NT2/D1 (cell line): ENCODE data around the gene SLC1A1.
"Not testable (repeated sequence)": the region's sequence is repeated elsewhere in the genome, so short reads cannot be mapped to it uniquely, and the experiment has no call there.

Experiments
- DNase-seq: peaks from one replicate; pipeline ENCODE4 v3.0.0-alpha.2; 2011; ENCODE audit warnings: low read depth, low spot score
- H3K27me3 ChIP-seq: 2 replicates; pipeline ENCODE4 v1.6.0; 2011; ENCODE audit warnings: mild to moderate bottlenecking; ENCODE audit not compliant: insufficient read length, insufficient read depth
- H3K36me3 ChIP-seq: 2 replicates; pipeline ENCODE4 v1.6.1; 2011; ENCODE audit warnings: mild to moderate bottlenecking, low read length, mixed read lengths; ENCODE audit not compliant: insufficient read depth, insufficient read length
- H3K4me1 ChIP-seq: 2 replicates; pipeline ENCODE4 v1.5.1; 2011; ENCODE audit not compliant: insufficient read depth, insufficient read length
- H3K4me3 ChIP-seq: 2 replicates; pipeline ENCODE4 v1.5.1; 2011; ENCODE audit warnings: low read depth; ENCODE audit not compliant: insufficient read length
- H3K9ac ChIP-seq: 2 replicates; pipeline ENCODE4 v1.6.0; 2011; ENCODE audit warnings: low read depth; ENCODE audit not compliant: insufficient read length
- H3K9me3 ChIP-seq: 2 replicates; pipeline ENCODE4 v1.5.1; 2011; ENCODE audit warnings: mild to moderate bottlenecking, low read length; ENCODE audit not compliant: insufficient read depth
- SUZ12 ChIP-seq: IDR thresholded peaks from 2 replicates; pipeline ENCODE4 v1.6.1; 2011; ENCODE audit not compliant: insufficient read length, insufficient read depth; ENCODE audit errors: extremely low read depth
- YY1 ChIP-seq: IDR thresholded peaks from 2 replicates; pipeline ENCODE4 v1.6.1; 2011; ENCODE audit not compliant: insufficient read length, insufficient read depth
- ZNF274 ChIP-seq: IDR thresholded peaks from 2 replicates; pipeline ENCODE4 v1.6.1; 2011; ENCODE audit warnings: mild to moderate bottlenecking, low read depth, low read length

SLC1A1 gene

DNA sequence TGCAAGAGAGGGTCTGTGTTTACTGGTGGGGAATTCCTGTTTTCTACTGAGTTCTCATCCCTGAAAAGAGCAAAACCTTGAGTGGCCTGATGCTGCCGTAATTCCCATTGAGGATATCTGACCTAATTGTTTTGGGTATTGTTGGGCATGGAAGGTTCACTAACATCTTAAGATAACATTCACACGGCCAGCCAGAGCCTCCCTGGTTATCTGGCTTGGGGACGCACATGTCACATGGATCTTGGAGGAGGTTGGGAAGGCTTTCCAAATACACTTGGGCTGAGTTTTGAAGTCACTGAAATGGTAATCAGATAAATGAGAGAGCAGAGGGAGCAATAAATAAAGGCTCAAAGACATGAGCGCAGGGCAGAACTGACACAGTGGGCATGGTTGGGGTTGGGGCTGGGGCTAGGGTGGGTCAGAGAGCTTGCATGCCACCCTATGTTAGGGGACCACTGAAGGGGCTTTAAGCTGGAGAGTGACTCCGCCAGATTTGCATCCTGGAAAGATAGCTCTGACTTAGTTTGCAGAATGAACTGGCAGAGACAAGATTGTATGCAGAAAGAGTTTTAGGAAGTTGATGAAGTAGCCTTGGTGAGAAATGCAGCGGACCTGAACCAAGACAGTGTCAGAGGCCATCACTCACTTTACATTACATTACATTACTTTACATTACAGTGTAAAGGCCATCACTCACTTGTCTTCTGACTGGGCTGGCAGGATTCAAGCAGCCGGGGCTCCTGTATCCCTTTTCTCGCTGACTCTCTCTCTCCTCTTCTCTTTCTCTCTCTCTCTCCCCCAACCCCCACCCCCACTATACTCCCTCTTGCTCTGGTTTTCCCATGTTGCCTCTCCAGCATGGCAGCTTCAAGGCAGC lies 24.2 kb downstream of the SLC1A1 start:
- H3K9me3 ChIP-seq, result no peaks in the 10 kb centered on the region
- H3K36me3 ChIP-seq, result no peaks in the 10 kb centered on the region
- no peaks in the 10 kb centered on the region for H3K27me3 ChIP-seq
- H3K4me1 ChIP-seq, result peaks cover 4% of the 10 kb centered on the region
- peak; percentile 67 for DNase-seq
- H3K4me3 ChIP-seq, result no peak overlapping the region
- TF ChIP-seq ZNF274 (no peak), YY1 (no peak), SUZ12 (no peak)
- no peak overlapping the region for H3K9ac ChIP-seq

DNA sequence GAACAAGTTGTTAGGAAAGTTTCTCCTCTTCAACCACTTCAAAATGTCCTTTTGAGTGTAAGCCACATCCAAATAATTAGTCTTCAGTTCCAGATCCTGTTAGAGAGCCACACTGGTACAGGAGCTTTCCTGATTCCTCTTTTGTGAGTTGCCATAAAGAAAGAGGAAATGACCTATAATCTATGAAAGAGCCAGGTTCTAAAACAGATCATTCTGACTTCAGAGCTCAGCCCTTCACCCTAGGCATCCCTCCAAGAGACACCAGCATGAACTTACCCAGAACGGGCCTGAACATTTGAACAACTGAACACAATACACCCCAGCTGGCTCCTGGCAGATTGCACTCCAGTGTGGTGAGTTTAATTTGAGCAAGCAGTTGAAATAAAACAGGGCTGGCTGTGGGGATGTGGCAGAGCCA lies 25.7 kb downstream of the SLC1A1 start:
- TF ChIP-seq ZNF274, result no peak
- no peak for TF ChIP-seq SUZ12
- TF ChIP-seq YY1, result no peak
- H3K9ac ChIP-seq, result no peak overlapping the region
- no peak overlapping the region for H3K4me3 ChIP-seq
- no peaks in the 10 kb centered on the region for H3K36me3 ChIP-seq
- peaks cover 4% of the 10 kb centered on the region for H3K4me1 ChIP-seq
- DNase-seq, result no peak
- no peaks in the 10 kb centered on the region for H3K27me3 ChIP-seq
- H3K9me3 ChIP-seq, result no peaks in the 10 kb centered on the region

DNA sequence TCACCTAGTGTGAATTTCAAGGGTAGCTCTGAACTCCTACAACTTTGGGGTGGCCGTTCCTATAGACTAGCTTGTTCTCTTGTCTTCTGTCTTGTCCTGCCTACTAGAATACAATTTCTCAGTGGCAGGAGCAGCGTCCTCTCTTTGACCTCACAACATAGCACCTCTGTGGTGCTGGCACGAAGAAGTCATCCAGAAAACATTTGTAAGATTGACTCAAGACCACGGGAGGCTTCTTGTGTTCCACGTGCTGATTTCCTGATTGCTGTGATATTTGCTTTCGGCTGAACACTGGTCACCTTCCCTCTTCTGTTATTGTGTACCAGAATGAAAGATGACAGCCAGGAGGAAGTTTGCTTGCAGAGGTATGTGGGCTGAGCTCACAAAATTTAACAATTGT lies 27.0 kb downstream of the SLC1A1 start:
- H3K36me3 ChIP-seq, result no peaks in the 10 kb centered on the region
- H3K9me3 ChIP-seq, result no peaks in the 10 kb centered on the region
- H3K27me3 ChIP-seq, result no peaks in the 10 kb centered on the region
- no peak for TF ChIP-seq YY1
- TF ChIP-seq ZNF274, result no peak
- no peak for TF ChIP-seq SUZ12
- no peak for DNase-seq
- no peak overlapping the region for H3K9ac ChIP-seq
- no peak overlapping the region for H3K4me3 ChIP-seq
- H3K4me1 ChIP-seq, result peaks cover 4% of the 10 kb centered on the region

DNA sequence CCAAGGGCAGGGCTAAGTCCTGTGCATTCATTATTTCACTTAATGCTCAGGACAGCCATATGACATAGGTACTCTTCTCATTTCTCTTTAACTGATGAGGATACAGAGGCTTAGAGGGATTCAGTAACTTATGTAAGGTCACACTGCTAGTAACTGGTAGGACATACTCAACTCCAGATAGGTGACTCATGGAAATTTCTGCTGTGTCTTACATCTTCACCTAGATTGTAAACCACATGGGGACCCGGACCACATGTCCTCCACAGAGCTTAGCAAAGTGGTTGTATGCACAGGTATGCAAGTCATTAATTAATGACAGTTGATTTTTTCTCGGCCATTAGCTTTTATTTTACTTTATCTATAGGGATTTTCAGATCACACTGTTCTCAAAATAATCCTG lies 29.3 kb downstream of the SLC1A1 start:
- Histone ChIP-seq H3K9me3 (no peaks in the 10 kb centered on the region), H3K9ac (no peak overlapping the region), H3K4me1 (peaks cover 4% of the 10 kb centered on the region), H3K4me3 (no peak overlapping the region), H3K27me3 (no peaks in the 10 kb centered on the region), H3K36me3 (no peaks in the 10 kb centered on the region)
- DNase-seq, result no peak
- TF ChIP-seq YY1 (no peak), ZNF274 (no peak), SUZ12 (no peak)

DNA sequence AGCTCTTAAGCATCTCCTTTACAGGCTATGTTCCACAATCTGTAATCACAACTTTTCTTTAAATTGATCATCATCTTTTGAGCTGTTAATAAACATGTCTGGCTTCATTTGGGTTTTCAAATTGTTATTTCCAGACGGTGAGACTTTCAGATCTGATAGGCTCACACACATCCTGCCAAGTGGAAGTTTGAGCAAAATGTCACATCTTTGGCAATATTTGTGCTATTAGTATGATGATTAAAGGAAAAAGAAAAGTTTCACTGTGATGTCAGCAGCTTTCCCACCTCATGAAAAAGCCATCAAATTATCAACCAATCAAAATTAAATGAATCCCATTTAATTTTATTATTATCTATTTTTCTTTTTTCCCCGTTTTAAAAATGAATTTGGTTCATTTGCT lies 29.8 kb downstream of the SLC1A1 start:
- Histone ChIP-seq H3K4me1 (peaks cover 4% of the 10 kb centered on the region), H3K27me3 (no peaks in the 10 kb centered on the region), H3K9me3 (no peaks in the 10 kb centered on the region), H3K36me3 (no peaks in the 10 kb centered on the region), H3K4me3 (no peak overlapping the region), H3K9ac (no peak overlapping the region)
- no peak for DNase-seq
- no peak for TF ChIP-seq YY1
- no peak for TF ChIP-seq SUZ12
- TF ChIP-seq ZNF274, result no peak

DNA sequence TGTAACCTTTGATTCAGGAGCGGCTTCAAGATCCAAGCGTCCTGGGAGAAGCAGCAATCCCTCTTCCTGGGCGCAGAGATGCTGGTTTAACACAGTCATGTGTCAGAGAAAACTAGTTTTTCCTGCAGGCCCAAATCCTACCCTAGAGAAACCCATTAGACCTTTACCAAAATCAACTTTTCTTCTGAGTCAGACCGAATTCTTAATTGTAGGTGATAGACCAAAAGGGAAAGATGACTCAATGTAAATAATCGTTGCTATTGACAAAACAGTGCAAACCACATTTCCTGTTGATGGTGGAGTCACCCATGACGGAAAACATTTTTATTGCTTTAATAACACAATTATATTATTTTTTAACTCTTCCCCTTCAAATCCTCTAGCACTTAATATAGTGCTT lies 40.1 kb downstream of the SLC1A1 start:
- no peak for DNase-seq
- Histone ChIP-seq H3K4me3 (no peak overlapping the region), H3K9ac (no peak overlapping the region), H3K27me3 (no peaks in the 10 kb centered on the region), H3K4me1 (no peaks in the 10 kb centered on the region), H3K36me3 (no peaks in the 10 kb centered on the region), H3K9me3 (no peaks in the 10 kb centered on the region)
- no peak for TF ChIP-seq ZNF274
- no peak for TF ChIP-seq SUZ12
- TF ChIP-seq YY1, result no peak

DNA sequence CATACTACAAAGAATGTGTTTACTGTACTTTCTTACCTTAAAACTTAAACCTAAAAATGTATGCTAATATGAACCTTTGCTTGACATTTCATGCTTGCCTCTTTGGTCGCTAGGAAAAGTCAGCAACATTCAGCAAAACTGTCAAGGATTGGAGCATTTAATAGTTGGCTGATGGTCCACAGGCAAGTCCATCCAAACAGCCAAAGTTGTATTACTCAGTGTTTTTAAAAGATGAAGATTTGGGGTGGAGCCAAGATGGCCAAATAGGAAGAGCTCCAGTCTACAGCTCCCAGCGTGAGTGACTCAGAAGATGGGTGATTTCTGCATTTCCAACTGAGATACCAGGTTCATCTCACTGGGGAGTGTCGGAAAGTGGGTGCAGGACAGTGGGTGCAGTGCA lies 40.6 kb downstream of the SLC1A1 start:
- H3K4me1 ChIP-seq, H3K9ac ChIP-seq, H3K9me3 ChIP-seq, DNase-seq, H3K36me3 ChIP-seq, H3K27me3 ChIP-seq, H3K4me3 ChIP-seq: not testable (repeated sequence)

DNA sequence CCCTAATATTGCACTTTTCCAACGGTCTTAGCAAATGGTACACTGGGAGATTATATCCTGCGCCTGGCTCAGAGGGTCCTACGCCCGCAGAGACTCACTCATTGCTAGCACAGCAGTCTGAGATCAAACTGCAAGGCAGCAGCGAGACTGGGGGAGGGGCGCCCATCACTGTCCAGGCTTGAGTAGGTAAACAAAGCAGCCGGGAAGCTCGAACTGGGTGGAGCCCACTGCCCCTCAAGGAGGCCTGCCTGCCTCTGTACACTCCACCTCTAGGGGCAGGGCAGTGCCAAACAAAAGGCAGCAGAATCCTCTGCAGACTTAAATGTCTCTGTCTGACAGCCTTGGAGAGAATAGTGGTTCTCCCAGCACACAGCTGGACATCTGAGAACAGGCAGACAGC lies 41.1 kb downstream of the SLC1A1 start:
- H3K9me3 ChIP-seq, H3K4me3 ChIP-seq, H3K4me1 ChIP-seq, H3K9ac ChIP-seq, H3K36me3 ChIP-seq, H3K27me3 ChIP-seq: not testable (repeated sequence)
- peak; percentile 68 for DNase-seq

DNA sequence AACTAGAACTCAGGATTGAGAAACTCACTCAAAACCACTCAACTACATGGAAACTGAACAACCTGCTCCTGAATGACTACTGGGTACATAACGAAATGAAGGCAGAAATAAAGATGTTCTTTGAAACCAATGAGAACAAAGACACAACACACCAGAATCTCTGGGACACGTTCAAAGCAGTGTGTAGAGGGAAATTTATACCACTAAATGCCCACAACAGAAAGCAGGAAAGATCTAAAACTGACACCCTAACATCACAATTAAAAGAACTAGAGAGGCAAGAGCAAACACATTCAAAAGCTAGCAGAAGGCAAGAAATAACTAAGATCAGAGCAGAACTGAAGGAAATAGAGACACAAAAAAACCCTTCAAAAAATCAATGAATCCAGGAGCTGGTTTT lies 43.6 kb downstream of the SLC1A1 start:
- not testable (repeated sequence) for H3K4me1 ChIP-seq, H3K36me3 ChIP-seq, H3K27me3 ChIP-seq, H3K9me3 ChIP-seq, DNase-seq, H3K9ac ChIP-seq, H3K4me3 ChIP-seq

DNA sequence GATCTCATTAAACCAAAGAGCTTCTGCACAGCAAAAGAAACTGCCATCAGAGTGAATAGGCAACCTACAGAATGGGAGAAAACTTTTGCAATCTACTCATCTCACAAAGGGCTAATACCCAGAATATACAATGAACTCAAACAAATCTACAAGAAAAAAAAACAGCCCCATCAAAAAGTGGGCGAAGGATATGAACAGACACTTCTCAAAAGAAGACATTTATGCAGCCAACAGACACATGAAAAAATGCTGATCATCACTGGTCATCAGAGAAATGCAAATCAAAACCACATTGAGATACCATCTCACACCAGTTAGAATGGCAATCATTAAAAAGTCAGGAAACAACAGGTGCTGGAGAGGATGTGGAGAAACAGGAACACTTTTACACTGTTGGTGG lies 45.9 kb downstream of the SLC1A1 start:
- not testable (repeated sequence) for H3K4me3 ChIP-seq, DNase-seq, H3K9ac ChIP-seq, H3K36me3 ChIP-seq, H3K4me1 ChIP-seq, H3K27me3 ChIP-seq
- peaks cover 11% of the 10 kb centered on the region; the same call in 1 of the 2 replicates for H3K9me3 ChIP-seq
